ENCODE measurements around the gene IL15RA. TPM values are rescaled to one million over a fixed set of nuclear protein-coding genes. Genes with fewer than 3 reads are reported as not detected.
"Not testable (repeated sequence)": the region's sequence is repeated elsewhere in the genome, so short reads cannot be mapped to it uniquely, and the experiment has no call there.

The IL15RA gene
- total RNA-seq, 1 donor from 2014 or later = 13.5 TPM

DNA sequence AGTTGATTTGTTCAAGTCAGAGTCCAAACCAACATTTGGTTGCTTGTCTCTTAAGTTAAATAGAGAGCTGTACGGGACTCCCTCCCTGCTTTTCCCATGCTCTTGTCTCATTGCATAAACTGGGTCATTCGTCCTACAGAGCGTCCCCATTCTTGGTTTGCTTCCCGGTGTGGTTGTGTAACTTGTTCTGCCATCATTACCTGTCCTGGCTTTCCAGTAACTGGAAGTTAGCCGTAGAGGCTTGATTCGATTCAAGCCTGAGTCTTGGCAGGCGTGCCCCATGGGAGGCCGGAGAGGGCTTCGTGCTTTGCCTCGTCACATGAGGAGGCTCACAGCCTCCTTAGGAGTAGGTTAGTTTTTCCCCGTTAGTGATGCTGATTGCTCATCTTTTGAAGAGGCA lies 47.1 kb downstream of the IL15RA start:
- DNase-seq (ENCODE audit: low spot score) = no peak

DNA sequence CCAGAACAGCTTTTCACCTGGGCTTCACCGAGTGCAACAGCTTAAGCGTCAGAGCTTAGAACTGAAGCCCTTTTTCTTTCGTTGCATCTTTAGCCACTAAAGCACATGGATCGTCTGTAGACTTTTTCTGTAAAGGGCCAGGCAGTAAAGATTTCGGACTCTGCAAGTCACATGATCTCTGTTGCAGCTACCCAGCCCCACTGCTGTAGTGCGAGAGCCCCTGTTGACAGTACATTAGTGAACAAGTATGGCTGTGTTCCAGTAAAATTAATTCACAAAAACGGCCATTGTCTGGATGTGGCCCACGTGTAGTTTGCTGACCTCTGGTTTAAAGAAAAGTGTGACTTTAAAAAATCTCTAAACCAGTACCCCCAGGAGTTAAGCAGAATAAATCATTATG lies 47.9 kb downstream of the IL15RA start:
- no peak for DNase-seq (ENCODE audit: low spot score)

DNA sequence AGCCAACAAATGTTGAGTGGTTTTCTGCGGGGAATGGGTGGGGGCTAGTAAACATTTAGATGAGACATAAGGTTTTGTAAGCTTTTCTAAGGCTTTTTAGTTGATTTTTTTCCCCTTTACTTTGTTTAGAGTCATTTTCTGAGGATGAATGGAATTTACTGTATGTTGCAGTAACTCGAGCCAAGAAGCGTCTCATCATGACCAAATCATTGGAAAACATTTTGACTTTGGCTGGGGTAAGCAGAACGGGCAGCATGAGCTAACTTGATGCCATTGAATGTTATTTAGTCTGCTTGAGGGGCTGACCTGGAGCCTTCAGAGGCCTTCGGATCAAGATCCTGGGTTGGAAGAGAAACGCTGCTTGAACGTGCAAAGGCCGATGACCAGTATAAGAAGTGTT lies 50.0 kb downstream of the IL15RA start:
- no peak for DNase-seq (ENCODE audit: low spot score)

DNA sequence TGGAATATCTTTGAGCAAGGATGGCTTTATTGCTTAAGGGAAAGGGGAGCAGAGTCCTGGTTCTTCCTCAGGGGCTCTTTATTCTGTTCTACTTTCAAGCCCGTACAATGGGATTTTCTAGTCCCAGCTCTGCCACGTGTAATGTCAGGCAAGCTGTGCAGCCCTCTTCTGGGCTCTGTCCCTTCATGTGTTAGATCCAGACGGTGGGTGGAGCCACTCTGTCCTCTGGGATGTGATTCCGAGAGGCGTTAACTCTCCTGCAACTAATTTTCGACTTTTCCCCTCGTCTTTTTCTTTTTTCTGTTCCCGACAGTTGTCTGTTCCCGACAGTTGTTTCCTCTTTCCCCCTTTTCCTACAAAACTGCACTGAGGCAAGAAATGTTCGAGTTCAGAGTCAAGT lies 52.5 kb downstream of the IL15RA start:
- no peak for DNase-seq (ENCODE audit: low spot score)

DNA sequence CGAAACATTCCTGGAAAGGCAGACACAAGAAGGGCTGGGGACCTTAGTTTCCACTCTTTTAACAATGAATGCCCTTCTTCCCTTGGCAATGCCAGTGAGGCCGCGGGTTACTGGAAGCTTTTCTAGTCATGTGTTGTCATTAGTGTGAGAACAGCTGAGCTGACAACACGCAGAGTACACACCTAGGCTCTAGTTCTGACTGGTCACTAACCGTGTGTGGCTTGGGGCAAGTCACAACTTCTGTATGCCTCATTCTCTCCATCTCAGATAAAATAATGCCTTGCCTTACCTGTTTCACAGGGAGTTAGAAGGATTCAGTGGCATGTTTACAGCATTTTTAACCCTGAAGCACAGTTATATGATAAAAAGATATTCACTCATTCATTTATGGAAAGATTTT lies 55.6 kb downstream of the IL15RA start:
- DNase-seq (ENCODE audit: low spot score) = no peak

DNA sequence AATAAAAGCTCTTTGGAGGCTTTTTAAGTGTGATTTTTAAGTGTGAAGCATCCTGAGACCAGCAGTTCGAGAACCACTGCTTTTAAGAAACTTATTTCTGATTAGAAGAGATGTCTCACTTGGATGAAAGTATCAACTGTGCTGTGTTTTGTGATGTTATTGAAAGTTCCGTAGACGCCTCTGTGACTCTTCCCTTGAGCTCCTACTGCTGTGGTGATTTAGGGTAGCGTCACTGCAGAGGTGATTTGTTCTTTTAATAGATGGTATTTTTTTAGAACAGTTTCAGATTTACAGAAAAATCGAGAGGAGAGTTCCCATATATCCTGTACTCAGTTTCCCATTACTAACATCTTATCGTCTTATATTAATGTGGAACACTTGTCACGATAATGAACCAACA lies 57.8 kb downstream of the IL15RA start:
- no peak for DNase-seq (ENCODE audit: low spot score)

DNA sequence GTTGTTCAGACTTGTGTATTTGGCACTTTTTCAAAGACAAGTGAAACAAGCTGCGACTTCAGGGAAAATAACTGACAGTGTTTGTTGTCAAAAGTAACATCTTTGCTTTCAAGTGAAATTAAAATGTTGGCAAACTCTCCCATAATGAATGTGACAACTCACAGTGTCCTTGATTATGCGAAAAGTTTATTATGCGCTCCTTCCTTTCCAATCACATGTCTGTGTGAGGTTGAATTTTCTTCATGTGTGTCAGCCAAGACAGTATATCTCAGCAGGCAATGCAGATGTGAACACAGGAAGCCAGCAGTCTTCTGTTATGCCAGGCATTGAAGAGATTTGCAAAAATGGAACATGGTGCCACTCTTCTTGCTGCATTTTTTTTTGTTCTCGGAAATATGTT lies 58.6 kb downstream of the IL15RA start:
- DNase-seq (ENCODE audit: low spot score) = no peak

DNA sequence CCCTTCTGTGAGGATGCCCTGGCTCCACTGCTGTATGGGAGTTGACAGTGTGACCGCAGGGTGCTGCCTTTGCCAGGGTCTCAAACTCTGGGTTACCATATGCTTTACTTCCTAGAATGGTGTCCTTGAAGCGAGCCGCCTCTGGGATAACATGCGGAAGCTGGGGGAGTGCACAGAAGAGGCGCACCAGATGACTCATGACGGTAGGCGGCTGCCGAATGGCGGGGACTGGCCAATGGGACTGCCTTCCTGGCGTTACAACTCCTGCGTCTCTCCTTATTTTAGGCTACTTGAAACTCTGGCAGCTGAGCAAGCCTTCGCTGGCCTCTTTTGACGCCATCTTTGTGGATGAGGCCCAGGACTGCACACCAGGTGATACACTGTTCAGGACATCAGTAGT lies 60.0 kb downstream of the IL15RA start:
- DNase-seq (ENCODE audit: low spot score) = no peak

DNA sequence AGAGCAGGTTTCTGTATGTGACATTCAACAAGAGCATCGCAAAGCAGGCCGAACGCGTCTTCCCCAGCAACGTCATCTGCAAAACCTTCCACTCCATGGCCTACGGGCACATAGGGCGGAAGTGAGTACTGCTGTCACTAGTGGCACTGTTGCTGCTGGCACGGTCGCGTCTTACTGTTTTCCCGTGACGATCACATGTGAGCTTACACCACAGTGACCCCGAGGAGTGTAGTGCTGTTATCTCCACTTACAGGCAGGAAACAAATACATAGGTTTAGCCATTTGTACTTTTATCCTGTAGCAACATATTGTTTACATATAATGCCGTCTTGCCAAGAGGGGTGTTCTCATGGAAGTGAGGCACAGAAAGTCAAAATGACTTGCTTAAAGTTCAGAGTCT lies 61.9 kb downstream of the IL15RA start:
- no peak for DNase-seq (ENCODE audit: low spot score)

DNA sequence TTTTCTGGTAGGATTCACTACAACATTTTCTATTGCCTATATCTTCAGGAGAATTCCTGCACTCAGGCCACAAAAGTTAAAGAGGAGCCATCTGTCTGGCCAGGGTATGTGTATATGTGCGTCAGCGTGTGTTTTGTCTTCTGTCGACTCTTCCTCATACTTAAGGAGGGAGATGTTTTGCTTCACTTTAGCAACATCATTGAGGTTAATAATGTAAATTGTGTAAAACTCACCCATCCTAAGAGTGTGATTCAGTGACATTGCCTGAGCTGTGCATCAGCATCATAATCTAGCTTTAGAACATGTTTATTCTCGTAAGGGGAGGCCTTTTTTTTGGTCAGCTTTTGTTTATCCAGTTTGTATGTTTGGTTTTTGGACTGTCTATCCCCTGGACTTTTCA lies 63.6 kb downstream of the IL15RA start:
- DNase-seq (ENCODE audit: low spot score) = no peak

DNA sequence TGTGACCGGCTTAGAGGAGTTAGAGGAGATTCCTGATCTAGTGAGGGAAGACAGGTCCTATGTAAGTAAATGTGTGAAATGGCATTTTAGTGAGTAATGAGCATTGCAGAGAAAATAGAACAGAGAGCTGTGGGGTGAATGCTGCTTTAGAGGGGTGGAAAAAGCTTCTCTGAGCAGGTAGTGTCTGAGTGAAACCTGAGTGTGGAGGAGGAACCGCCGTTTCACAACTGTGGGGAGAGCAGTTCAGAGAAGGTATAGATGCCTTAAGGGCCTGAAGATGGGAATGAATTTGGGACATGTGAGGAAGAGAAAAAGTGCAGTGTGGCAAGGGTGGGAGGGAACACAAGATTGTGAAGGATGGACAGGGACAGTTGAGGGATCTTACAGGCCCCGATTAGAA lies 65.7 kb downstream of the IL15RA start:
- no peak for DNase-seq (ENCODE audit: low spot score)

DNA sequence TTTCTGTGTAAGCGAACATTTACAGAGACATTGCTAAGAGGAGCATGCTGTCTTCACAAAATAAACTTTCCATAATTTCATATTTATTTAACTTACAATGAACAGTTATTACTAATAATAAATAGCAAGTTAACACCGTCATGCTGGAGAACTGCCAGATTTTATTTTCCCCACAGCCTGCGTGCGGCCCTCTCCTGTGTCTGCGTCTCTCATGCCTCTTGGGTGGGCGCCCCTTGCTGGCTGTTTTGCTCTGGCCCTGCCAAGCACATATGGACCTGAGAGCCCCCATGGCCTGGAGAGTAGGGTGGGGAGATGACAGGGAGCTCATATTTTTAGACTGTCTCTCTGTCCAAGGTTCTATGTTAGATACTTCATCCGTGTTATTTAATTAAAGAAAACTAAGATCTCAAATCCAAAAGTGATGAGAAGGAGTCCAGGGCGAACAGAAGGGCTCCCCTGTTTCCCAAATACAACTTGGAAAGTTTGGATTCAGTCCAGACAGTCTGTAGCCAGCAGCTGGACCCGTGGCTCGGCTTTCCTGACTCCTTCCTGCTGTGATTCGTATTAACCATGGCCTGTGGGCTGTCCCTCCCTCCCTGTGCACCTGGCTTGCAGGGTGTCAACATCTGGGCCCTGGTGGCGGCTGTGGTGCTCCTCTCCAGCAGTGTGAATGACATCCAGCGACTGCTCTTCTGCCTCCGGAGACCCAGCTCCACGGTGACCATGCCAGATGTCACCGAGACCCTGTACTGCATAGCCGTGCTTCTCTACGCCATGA lies 66.8 kb downstream of the IL15RA start:
- DNase-seq (ENCODE audit: low spot score) = no peak

DNA sequence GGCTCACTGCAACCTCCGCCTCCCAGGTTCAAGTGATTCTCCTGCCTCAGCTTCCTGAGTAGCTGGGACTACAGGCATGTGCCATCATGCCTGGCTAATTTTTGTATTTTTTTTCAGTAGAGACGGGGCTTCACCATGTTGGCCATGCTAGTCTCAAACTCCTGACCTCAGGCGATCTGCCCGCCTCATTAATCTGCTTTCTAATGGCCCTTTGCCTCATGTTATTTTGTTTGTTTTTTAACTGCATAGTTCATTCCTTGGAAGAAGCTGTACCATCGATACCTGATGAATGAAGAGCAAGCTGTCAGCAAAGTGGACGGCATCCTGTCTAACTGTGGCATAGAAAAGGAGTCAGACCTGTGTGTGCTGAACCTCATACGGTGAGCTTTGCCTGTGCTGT lies 68.7 kb downstream of the IL15RA start:
- DNase-seq (ENCODE audit: low spot score) = not testable (repeated sequence)

DNA sequence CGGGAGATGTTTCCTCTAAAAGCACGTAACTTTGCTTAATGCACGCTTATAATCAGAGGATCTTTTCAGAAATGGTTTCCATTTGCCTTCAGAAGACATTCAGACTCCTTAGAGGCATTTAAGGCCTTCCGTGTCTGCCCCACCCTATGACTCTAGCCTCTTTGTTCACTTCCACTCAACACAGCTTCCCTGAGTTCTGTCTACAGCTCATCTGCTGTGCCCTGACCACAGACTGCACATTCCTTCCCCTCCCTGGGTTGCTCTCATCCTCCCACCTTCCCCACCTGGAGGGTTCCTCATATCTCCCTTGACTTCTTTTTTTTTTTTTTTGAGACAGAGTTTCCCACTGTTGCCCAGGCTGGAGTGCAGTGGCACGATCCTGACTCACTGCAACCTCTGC lies 70.7 kb downstream of the IL15RA start:
- no peak for DNase-seq (ENCODE audit: low spot score)

DNA sequence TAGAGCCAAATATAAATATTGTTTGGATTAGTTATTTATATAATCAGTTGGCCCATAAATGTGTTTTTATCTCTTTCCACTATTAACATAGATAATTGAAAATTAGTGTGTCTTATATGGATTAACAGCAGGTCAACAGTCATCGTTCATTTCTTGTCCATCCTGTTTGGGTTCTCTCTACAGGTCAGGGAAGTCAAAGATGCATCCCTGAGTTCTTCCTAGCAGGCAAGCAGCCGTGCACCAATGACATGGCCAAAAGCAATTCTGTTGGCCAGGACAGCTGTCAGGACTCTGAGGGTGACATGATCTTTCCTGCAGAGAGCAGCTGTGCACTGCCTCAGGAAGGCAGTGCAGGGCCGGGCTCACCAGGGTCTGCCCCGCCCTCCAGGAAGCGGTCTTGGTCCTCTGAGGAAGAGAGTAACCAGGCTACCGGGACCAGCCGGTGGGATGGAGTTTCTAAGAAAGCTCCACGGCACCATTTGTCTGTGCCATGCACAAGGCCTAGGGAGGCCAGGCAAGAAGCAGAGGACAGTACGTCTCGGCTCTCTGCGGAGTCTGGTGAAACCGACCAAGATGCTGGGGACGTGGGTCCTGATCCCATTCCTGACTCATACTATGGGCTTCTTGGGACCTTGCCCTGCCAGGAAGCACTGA lies 71.4 kb downstream of the IL15RA start:
- DNase-seq (ENCODE audit: low spot score) = no peak

DNA sequence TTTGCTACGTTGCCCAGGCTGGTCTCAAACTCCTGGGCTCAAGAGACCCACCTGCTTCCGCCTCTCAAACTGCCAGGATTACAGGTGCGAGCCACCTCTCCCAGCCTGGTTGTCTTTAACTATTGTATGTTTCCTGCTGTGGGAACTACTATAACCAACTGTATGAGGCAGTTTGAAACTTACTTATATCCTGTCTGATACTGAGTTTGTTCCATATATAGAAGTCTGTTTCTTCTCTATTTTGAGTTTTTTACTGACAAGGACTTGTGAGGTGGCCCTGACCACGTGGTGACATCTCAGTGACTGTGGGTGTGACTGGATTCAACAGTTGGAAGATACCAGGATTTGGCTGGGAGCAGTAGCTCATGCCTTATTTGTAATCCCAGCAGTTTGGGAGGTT lies 73.1 kb downstream of the IL15RA start:
- no peak for DNase-seq (ENCODE audit: low spot score)

DNA sequence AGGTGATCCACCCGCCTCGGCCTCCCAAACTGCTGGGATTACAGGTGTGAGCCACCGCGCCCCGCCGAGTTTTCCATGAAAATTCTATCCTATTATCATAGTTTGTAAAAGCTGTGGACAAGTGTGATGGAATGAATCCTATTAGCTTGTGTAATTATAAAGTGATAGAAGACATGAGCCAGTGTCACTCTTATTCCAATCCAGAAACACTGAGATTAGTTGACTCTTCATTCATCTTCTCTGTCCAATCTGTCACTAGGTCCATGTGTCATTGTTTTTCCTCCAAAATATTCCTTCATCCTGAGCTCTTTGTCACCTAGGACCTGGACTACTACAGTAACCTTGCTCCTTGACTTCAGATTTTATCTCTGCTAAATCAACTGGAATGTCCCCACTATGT lies 73.8 kb downstream of the IL15RA start:
- no peak for DNase-seq (ENCODE audit: low spot score)

DNA sequence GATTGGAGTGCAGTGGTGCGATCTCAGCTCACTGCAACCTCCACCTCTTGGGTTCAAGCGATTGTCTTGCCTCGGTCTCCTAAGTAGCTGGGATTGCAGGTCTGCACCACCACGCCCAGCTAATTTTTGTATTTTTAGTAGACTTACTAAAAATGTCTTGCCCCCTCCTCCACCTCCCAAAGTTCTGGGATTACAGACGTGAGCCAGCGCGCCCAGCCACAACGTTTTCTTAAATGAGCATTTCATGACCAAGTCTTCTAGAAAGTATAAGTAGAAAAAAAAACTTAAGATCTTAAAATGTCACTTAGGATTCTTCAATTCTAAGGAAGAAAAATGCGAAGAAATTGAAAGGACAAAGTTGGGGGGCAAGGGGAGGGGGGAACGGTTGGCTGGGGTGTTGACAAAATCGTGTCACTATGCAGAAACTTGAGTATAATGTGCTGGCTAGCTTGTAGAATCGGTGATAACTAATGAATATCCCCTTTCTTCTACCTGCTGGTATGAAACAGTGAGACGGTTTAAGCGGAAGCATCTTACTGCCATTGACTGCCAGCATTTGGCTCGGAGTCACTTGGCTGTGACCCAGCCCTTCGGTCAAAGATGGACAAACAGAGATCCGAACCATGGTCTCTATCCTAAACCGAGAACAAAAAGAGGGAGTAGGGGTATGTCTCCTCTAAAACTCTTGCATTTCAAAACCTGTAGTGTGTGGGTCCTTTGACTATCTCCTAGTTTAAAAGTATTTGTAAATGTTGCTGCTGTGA lies 74.7 kb downstream of the IL15RA start:
- no peak for DNase-seq (ENCODE audit: low spot score)

Other genes with a start within 250 kb of the IL15RA start
- gene GDI2, start 164.1 kb downstream of the IL15RA start, total RNA-seq = 193 TPM
- 10.2 TPM for gene ANKRD16, start 87.7 kb downstream of the IL15RA start, total RNA-seq
- gene FBH1, start 87.3 kb downstream of the IL15RA start, total RNA-seq = 70.8 TPM
- gene IL2RA, start 84.8 kb upstream of the IL15RA start, total RNA-seq = 2.2 TPM
- 106 TPM for gene RBM17, start 111.5 kb upstream of the IL15RA start, total RNA-seq
- 62.2 TPM for gene PFKFB3, start 225.4 kb upstream of the IL15RA start, total RNA-seq